SU-DHL-6 (cell line): ENCODE results near the gene DNMT3A.

Experiments
- H2AFZ ChIP-seq: fragments of 200-600 bp; sonication (generic); 2 replicates; pipeline ENCODE4 v1.6.1; 2014; ENCODE audit warnings: low read depth, mild to moderate bottlenecking, moderate library complexity, mixed read lengths, antibody characterized with exemption, low read length; ENCODE audit not compliant: severe bottlenecking
- H3F3A ChIP-seq: fragments of 200-600 bp; shearing (Covaris generic); 2 replicates; pipeline ENCODE4 v1.6.0; 2016; ENCODE audit warnings: antibody characterized with exemption, mild to moderate bottlenecking; ENCODE audit not compliant: insufficient read depth
- H3K27ac ChIP-seq: fragments of 200-600 bp; sonication (generic); 2 replicates; pipeline ENCODE4 v1.5.1; 2016; ENCODE audit warnings: low read depth, mild to moderate bottlenecking, low read length, moderate library complexity, mixed read lengths
- H3K27me3 ChIP-seq: fragments of 200-600 bp; sonication (generic), shearing (Covaris generic); 2 replicates; pipeline ENCODE4 v1.6.0; 2014; ENCODE audit warnings: mild to moderate bottlenecking, low read length
- H3K36me3 ChIP-seq: fragments of 200-600 bp; sonication (generic); 2 replicates; pipeline ENCODE4 v1.6.1; 2014; ENCODE audit warnings: mild to moderate bottlenecking, low read length, mixed read lengths
- H3K4me2 ChIP-seq: fragments of 300-600, 200-600 bp; shearing (Covaris generic), sonication (generic); 2 replicates; pipeline ENCODE4 v1.6.0; 2014; ENCODE audit warnings: low read length, low read depth, mild to moderate bottlenecking; ENCODE audit not compliant: poor library complexity, severe bottlenecking
- H3K4me3 ChIP-seq: fragments of 200-600 bp; sonication (generic); 2 replicates; pipeline ENCODE4 v1.5.1; 2014; ENCODE audit warnings: antibody characterized with exemption, low read length, mild to moderate bottlenecking, mixed read lengths; ENCODE audit not compliant: insufficient read depth, poor library complexity, severe bottlenecking
- H3K79me2 ChIP-seq: fragments of 200-600 bp; sonication (generic); 2 replicates; pipeline ENCODE4 v1.6.1; 2014; ENCODE audit warnings: mild to moderate bottlenecking, low read length, moderate library complexity; ENCODE audit not compliant: insufficient read depth
- H3K9ac ChIP-seq: fragments of 200-600 bp; sonication (generic); 2 replicates; pipeline ENCODE4 v1.7.0; 2014; ENCODE audit warnings: mild to moderate bottlenecking, low read length
- H3K9me2 ChIP-seq: fragments of 200-600 bp; sonication (generic); replicated peaks from 2 replicates; pipeline ENCODE4 v1.6.1; 2014; ENCODE audit warnings: low read length; ENCODE audit not compliant: insufficient read depth
- H3K9me3 ChIP-seq: fragments of 200-600 bp; sonication (generic); 2 replicates; pipeline ENCODE4 v1.6.1; 2014; ENCODE audit warnings: low read length, mixed read lengths; ENCODE audit not compliant: insufficient read depth
- H4K20me1 ChIP-seq: fragments of 200-600 bp; sonication (generic); 2 replicates; pipeline ENCODE4 v1.6.1; 2014; ENCODE audit warnings: low read depth, mild to moderate bottlenecking, antibody characterized with exemption, low read length, moderate library complexity, mixed read lengths
- EZH2phosphoT487 ChIP-seq: fragments of 200-600 bp; sonication (generic), shearing (Covaris generic); conservative IDR thresholded peaks from 2 replicates; pipeline ENCODE4 v1.6.1; 2018; ENCODE audit warnings: mild to moderate bottlenecking, antibody characterized with exemption, low read length, moderate library complexity, mixed read lengths
- TF ChIP-seq, protein P1 (sequence below): fragments of 200-600 bp; sonication (generic); IDR thresholded peaks from one replicate; pipeline ENCODE4 v1.5.1; 2017; ENCODE audit warnings: antibody characterized with exemption, mild to moderate bottlenecking, low read length, moderate library complexity; ENCODE audit not compliant: insufficient read depth, poor library complexity, severe bottlenecking

DNMT3A gene

DNA sequence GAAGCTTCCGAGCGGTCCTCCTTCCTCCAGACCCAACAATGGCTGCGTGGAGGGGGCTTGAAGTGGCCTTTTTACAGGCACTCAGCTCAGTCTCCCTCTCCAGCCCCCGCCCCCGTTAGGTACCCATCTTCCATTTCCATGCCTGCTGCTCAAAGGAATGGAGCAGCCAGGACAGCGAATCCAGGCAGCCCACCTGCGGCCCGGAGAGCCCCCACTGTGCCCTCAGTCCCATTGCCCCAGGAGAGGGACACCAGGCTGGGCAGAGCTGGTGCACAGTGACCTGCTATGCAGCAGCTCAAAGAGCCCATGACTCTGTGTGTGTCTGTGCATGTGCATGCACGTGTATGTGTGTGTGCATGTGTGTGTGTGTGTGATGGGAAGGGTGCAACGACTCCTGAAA is 162.7 kb downstream of the DNMT3A start:
- no peak overlapping the region for H3K4me3 ChIP-seq
- TF ChIP-seq, protein P1, sequence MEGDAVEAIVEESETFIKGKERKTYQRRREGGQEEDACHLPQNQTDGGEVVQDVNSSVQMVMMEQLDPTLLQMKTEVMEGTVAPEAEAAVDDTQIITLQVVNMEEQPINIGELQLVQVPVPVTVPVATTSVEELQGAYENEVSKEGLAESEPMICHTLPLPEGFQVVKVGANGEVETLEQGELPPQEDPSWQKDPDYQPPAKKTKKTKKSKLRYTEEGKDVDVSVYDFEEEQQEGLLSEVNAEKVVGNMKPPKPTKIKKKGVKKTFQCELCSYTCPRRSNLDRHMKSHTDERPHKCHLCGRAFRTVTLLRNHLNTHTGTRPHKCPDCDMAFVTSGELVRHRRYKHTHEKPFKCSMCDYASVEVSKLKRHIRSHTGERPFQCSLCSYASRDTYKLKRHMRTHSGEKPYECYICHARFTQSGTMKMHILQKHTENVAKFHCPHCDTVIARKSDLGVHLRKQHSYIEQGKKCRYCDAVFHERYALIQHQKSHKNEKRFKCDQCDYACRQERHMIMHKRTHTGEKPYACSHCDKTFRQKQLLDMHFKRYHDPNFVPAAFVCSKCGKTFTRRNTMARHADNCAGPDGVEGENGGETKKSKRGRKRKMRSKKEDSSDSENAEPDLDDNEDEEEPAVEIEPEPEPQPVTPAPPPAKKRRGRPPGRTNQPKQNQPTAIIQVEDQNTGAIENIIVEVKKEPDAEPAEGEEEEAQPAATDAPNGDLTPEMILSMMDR, result no peak
- TF ChIP-seq EZH2phosphoT487, result no peak

More for the DNA sequence above, 162.7 kb downstream of the DNMT3A start:
- H3K9me2 ChIP-seq, result no peaks in the 10 kb centered on the region
- H3K9me3 ChIP-seq, result no peaks in the 10 kb centered on the region; the same call in 1 of the 2 replicates
- no peaks in the 10 kb centered on the region for H3K79me2 ChIP-seq
- no peaks in the 10 kb centered on the region for H3F3A ChIP-seq
- H4K20me1 ChIP-seq, result no peaks in the 10 kb centered on the region
- no peaks in the 10 kb centered on the region for H3K36me3 ChIP-seq
- H3K9ac ChIP-seq, result no peak overlapping the region
- no peak overlapping the region for H2AFZ ChIP-seq
- no peak overlapping the region for H3K27ac ChIP-seq
- H3K27me3 ChIP-seq, result no peaks in the 10 kb centered on the region
- H3K4me2 ChIP-seq, result no peak overlapping the region
